ENCODE results near the gene TSNAXIP1.

GRCh38 chr16:67858500-67858899 lies 51.8 kb downstream of the TSNAXIP1 start:
- TF ChIP-seq CTCF (IDR thresholded peaks at IDR 0.05; ENCODE audit: insufficient read depth, low read length, poor library complexity, severe bottlenecking) = no peak
- no peak for TF ChIP-seq EZH2phosphoT487 (conservative IDR thresholded peaks at IDR 0.05; ENCODE audit: low read length)
